GM19328 (cell line): Measurements from ENCODE around the gene CDC34.

ENCODE experiments used
- ATAC-seq: cut with Tn5 transposase; IDR thresholded peaks from one replicate; pipeline ENCODE4 v1.9.1; 2021; ENCODE audit warnings: mild to moderate bottlenecking, moderate library complexity; ENCODE audit not compliant: unreplicated experiment

Gene CDC34

DNA sequence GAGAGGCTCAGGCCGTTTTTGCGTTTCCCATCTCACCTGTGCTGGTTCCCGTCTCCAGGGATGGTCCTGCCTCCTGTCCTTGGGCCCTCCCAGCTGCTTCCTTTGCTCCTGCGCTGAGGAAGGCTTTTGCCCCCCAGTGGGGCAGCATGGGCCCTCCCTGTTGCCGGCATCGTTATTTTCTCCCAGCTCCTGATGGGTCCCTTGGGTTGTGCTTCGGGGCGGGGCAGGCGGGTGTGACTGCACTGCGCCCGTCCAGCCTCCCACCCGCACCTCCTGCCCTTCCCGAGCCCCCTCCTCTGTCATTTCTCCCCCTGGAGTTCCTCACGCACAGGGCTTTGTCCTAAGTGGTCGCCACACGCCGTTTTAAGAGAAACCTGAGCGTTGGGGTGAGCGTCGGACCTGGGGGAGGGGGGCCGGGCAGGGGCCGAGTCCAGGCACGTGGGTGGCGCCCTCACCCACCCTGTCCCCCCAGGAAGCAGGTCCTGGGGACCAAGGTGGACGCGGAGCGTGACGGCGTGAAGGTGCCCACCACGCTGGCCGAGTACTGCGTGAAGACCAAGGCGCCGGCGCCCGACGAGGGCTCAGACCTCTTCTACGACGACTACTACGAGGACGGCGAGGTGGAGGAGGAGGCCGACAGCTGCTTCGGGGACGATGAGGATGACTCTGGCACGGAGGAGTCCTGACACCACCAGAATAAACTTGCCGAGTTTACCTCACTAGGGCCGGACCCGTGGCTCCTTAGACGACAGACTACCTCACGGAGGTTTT lies 9.5 kb downstream of the CDC34 start:
- no peak for ATAC-seq

DNA sequence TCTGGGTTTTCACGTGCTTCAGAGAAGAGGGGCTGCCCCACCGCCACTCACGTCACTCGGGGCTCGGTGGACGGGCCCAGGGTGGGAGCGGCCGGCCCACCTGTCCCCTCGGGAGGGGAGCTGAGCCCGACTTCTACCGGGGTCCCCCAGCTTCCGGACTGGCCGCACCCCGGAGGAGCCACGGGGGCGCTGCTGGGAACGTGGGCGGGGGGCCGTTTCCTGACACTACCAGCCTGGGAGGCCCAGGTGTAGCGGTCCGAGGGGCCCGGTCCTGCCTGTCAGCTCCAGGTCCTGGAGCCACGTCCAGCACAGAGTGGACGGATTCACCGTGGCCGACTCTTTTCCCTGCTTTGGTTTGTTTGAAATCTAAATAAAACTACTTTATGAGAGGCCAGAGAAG lies 10.1 kb downstream of the CDC34 start:
- ATAC-seq = no peak

DNA sequence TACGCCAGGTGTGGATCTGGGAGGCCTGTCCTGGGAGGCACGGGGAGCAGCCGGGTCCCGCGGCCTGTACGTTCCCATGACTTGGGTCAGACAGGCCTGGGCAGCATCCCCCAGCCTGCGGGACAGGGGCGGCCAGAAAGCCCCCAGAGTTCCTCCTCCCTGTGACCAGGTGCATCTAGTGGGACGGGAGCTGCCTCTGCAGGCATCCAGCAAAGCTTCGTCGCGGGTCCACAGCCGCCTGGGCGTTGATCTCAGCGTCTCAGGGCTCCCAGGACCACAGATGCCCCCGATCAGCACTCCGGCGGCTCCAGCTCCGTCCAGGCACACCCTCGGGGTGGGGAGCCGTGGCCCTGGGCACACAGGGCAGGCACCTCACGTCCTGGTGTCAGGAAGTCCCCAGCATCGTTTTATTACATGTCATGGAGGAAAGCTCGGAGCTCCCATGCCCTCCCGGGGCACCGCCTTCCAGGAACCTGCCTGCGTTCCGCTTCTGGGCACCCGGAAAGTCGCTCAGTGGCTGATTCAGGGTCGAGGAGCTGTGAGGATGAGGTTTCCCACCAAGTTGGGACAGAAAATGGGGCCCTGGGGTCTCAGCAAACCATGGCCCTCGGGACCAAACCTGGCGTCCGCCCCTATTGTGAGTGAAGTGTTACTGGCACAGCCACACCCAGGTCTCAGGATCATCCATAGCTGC lies 10.8 kb downstream of the CDC34 start:
- ATAC-seq = no peak

DNA sequence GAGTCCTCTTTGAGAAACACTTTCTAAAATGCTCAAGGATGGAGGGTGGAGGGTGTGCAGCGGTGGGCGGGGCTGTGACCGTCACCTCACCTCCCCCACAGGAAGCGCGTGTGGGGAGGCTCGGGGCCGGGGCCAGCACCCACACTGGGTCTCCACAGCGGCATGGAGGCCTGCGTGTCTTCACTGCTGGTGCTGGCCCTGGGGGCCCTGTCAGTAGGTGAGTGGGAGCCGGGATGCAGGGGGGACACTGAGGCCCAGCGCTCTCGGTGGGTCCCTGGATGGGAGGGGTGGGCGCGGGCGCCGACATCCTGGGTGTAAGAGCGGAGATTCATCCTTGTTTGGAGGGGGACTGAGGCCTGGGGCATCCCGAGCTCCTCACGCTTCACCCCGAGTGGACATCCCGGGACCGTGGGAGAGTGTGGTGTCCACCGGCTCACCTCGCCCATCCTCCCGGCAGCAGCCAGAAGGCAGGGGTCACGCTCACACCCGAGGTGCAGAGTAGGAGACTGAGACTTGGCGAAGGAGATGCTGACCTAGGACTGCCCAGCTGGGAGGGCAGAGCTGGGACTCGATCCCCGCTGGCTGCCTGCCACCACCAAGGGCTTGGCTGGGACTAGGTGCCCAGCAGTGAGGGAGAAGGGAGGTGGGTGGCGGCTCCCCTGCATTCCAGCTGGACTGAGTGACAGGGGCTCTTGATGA lies 12.5 kb downstream of the CDC34 start, which contains the start of gene GZMM:
GZMM (plus strand) TSS at position 144 of the 699 bp plus-strand sequence; CDS start at position 163, 19 bp downstream.
- no peak for ATAC-seq

DNA sequence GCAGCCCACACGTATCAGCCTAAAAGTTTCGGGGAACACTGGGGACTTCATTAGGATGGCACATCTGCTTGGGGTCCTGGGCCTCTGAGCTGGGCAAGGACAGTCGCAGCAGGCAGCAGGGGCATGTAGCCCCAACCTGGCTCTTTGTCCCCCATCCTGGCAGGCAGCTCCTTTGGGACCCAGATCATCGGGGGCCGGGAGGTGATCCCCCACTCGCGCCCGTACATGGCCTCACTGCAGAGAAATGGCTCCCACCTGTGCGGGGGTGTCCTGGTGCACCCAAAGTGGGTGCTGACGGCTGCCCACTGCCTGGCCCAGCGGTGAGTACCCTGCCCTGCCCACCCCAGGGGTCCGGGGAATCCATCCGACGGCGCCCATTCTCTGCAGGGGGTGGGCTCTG lies 15.6 kb downstream of the CDC34 start:
- no peak for ATAC-seq

DNA sequence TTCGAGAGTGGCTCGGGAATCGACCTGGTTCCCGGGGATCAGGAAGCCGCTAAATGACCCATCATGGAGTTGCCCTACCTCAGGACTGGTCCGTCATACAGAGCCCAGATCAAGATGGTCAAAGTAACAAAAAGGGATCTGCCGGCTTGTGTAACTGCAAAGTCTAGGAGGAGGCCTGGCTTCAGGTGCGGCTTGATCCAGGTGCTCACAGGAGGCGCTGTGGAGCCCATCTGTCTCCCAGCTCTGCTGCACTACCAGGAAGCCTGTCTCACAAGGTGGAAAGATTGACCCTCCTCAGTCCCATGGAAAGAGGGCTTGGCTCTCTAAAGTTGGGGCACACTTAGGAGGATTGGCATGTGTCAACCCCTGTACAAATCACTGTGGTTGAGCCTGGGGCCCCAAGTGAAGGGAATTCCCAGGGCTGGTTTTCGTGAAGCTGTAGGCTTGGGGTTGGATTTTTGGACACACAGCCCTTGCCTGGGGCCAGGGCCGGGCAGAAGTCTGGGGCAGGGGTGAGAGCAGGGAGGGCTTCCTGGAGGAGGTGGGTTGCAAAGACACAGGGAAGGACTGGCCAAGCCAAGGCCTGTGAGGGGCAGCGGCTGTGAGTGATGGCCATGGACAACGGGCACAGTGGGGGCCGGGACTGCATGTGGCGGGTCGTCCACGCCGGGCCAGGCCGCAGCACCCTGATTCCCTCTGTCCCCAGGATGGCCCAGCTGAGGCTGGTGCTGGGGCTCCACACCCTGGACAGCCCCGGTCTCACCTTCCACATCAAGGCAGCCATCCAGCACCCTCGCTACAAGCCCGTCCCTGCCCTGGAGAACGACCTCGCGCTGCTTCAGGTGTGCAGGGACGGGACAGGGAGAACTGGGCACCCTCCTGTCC lies 16.5 kb downstream of the CDC34 start:
- no peak for ATAC-seq

DNA sequence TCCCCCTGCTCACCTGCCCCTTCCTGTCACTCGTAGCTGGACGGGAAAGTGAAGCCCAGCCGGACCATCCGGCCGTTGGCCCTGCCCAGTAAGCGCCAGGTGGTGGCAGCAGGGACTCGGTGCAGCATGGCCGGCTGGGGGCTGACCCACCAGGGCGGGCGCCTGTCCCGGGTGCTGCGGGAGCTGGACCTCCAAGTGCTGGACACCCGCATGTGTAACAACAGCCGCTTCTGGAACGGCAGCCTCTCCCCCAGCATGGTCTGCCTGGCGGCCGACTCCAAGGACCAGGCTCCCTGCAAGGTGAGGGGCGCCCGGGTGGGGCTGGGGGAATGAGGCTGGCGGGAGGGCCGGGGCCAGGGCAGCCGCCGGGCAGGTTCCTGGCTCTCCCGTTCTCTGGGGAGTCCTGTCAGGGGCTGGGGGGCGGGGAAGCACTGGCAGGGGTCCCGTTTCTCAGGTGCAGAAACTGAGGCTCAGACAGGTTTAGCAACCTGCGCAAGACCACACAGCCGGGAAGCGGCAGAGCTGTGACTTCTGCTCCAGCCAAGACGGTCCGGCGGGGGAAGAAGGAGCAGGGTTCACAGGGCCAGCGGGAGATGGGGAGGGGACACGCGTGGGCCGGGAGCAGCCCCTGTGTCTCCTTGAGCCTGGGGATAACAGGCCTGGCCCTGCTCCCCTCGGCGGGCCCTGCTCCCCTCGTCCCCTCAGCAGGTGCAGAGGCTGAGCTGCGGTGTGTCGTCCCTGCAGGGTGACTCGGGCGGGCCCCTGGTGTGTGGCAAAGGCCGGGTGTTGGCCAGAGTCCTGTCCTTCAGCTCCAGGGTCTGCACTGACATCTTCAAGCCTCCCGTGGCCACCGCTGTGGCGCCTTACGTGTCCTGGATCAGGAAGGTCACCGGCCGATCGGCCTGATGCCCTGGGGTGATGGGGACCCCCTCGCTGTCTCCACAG lies 17.6 kb downstream of the CDC34 start:
- no peak for ATAC-seq

DNA sequence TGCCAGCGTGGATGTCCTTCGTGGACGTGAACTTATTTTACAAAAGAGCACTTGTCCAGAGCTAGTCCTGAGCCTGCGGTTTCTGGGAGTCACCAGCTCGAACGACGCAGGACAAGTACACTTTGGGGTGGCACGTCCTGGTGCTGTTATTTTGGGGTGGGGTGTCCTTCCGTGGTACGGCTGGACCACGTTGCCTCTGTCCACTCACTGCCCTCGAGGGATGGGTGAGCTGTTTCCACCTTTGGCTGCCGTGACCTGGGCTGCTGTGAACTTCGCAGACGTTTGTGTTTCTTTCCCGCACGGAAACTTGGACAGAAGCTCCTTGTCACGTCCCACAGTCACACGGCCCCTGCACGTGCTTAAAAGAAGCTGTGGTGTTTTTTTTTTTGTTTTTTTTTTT lies 23.3 kb downstream of the CDC34 start:
- ATAC-seq = no peak

DNA sequence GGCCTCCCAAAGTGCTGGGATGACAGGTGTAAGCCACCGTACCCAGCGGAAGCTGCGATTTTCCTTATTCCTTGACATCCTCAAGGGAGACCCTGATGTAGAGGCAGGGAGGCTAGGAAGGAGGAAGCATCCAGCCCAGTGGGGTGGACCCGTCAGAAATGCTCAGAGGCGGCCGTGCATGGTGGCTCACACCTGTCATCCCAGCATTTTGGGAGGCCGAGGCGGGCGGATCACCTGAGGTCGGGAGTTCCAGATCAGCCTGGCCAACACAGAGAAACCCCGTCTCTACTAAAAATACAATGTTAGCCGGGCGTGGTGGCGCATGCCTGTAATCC lies 23.9 kb downstream of the CDC34 start:
- ATAC-seq = no peak

DNA sequence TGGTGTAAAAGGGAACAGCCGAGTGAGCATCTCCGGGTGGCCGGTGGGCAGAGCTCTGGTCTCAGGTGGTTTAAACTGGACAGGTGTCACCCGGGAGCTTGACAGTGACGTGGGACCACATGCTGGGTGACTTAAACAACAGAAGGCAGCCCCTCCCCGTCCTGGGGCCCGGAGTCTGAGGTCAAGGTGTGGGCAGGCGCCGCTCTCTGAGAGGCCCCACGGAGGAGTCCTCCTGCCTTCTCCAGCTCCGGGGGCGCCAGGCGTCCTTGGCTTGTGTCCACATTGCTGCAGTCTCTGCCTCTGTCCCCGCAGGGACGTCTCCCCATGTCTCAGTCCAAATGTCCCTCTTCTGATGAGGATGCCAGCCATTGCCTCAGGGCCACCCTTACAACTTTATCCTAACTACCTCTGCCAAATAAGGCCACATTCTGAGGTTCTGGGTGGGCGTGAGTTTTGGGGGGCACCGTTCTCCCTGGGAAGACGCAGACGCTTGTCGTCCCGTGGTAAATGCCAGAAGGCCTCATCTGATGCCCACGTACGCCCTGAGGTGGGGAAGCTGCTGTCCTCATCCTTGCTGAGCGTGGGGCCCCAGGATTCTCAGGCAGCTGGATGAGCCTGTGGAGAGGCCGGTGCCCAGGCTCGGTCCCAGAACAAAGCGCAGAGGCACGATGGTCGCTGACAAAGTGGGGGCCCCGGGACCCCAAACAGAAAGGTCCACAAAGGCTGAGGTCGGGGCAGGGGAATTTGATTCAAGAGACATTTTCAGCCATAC lies 25.2 kb downstream of the CDC34 start:
- ATAC-seq = no peak

DNA sequence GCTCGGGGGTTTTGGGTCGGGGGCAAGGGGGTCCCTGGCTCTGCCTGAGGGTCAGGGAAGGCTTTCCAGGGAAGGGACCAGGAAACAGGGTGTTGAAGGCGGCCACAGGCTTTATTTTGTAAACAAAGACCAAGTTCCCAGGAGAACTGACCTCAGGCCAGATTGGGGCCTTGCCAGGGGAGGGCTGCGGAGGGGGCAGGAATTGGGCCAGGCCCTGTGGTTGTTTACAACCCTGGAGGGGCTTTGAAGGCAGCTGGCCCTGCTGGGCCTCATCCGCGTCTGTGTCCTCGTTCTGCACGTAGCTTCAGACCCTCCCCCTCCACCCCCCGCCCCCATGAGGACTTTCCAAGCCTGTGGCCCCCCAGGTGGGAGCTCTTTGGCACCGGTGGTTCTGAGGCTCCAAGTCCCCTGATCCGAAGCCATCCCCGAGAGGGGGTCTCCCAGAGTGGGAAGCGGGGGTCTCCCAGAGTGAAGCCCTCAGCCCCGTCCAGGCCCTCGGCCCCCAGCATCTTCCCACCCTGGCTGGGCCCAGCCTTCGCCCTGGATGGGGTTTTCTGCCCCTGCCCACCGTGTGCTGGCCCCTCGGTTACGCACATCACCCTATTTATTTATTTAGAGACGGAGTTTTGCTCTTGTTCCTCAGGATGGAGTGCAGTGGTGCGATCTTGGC lies 27.3 kb downstream of the CDC34 start:
- ATAC-seq = no peak

DNA sequence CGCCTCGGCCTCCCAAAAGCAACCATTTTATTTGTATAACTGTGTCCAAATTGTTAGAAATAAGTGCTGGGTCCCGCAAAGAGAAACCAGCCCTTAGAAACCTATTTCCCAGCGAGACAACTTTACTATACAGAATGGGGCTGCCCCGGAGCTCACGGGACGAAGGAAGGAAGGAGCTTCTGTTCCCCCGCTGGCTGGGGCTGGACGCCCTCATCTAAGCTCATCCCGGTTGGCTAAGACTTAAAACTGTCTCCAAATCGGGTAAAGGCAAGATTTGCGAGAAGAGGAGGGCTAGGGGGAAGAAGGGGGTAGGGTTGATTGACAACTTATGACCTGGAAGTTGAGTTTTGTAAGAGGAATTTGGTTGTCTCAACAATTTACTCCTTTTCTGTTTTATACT lies 28.6 kb downstream of the CDC34 start:
- ATAC-seq = no peak

DNA sequence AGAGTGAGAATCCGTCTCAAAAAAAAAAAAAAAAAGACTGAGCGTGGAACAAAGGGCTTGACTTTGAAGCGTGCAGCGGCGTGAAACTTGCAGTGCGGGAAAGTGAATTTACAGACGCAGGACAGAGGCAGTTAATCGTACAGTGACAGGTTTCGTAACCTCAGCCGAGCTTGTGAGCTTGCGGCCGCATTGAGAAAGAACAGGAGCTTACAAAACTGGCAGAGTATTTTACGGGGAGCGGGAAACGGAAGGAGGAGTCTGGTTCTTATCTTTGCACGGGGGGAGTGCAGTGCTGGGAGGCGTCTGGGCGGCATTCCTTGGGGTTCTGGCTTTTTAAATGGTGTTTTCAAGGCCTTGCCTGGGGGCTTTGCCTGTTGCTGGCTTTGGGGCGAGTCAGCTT lies 34.8 kb downstream of the CDC34 start:
- no peak for ATAC-seq

DNA sequence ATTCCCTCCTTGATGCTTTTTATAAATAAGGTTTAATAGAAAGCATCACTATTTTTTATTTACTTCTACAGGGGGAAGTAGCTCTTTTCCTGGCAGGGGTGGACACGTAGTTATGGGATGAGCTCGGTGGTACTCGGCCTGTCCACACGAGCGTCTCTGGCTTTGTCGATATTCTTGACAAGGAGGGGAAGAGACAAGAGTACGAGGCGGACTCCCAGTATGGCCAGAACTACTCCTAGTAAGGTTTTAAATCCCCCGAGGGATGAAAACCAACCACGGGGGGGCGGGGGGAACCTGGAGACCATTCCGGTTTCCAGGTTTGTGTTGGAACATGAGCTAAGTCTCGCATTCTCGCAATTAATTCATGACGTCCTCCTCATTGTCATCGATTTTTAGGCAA lies 35.3 kb downstream of the CDC34 start:
- ATAC-seq = no peak

DNA sequence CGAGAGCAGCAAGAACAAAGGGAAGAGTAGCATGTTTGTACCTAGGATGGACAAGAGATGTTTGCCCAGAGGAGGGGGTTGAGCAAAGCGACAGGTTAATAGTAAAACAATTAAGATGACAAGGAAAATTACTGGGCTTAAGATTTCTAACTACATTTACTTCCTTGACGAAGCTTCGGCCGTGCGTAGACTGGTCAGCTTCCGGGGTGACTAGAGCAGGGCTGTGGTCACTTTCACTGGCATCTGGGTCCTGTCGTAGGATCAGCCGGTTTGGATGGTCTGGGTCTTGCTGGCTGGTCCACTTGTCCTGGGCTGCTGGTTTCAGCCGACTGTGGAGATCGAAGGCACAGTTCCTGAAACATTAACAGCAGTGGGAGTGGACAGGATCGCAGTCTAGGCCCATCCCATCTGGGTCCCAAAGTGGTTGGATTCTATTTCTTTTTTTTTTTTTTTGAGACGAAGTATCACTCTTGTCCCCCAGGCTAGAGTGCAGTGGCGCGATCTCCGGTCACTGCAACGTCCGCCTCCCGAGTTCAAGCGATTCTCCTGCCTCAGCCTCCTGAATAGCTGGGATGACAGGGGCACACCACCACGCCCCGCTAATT lies 35.8 kb downstream of the CDC34 start:
- ATAC-seq = no peak

DNA sequence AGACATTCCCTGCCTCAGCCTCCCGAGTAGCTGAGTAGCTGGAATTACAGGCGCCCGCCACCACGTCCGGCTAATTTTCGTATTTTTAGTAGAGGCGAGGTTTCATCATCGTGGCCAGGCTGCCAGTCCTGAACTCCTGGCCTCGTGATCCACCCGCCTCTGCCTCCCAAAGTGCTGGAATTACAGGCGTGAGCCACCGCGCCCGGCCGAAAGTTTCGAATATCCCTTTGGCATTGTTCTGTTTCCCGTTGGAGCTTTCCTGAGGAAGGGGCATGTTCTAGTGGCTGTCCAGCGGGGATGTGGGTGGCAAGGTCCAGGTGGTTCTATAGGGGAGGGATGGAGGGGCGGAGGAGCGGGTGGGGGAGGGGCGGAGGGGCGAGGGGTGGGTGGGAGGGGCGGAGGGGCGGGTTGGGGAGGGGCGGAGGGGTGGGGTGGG lies 38.7 kb downstream of the CDC34 start:
- ATAC-seq = no peak

DNA sequence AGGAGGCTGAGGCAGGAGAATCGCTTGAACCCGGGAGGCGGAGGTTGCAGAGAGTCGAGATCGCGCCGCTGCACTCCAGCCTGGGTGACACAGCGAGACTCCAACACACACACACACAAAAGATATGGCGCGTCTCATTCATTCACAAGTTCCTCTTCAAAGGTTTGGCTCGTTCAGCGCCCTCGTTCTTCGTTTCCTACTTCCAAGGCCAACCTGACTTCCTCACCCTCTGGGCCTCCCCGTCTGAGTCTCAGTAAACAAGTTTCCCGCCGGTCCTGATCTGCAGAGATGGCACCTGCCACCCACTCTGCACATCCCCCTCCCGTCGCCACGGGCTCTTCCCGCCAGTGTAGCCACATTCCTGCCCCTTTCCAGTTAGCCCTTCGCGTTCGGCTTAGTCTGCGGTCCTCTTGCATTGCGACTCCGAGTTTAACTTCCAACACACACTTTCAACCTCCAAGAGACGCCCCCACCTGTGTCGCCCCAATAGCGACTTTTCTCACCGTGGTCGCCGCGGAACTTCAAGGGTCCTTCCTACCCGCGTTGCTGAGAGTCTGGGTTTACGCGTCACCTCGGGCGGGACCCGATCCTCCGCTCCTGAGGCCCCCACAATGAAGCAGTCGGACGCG lies 39.5 kb downstream of the CDC34 start:
- no peak for ATAC-seq

DNA sequence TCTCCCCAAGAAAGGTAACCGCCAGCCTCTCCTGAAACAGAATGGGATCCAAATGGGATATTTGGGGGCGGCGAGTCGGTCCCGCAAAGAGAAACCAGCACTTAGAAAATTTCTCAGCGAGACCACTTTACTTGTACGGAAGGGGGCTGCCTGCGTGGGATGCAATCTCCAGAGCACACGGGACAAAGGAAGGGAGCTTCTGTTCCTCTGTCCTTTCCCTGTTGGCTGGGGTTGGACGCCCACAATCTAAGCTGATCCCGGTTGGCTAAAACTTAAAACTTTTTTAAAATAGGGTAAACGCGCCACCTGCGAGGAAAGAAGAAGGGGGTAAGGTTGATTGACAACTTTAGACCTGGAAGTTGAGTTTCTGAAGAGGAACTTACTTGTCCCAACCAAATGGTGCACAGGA lies 40.0 kb downstream of the CDC34 start:
- no peak for ATAC-seq
